ENCODE results near the gene ST6GALNAC2. TPM values are rescaled to one million over a fixed set of nuclear protein-coding genes. Genes with fewer than 3 reads are reported as not detected.

ST6GALNAC2 gene
- total and polyA plus RNA-seq, 2 experiments from 2014 or later = 0.31 TPM; not detected in 1

GRCh38 chr17:76576189-76576588, 9.5 kb downstream of the ST6GALNAC2 start:
- DNase-seq (ENCODE audit: low spot score) (no peak), ATAC-seq (no peak)
- peaks cover 7% of the 10 kb centered on the region for H3K4me1 ChIP-seq (ENCODE audit: insufficient read depth)
- no peaks in the 10 kb centered on the region for H3K79me2 ChIP-seq (replicated peaks; ENCODE audit: insufficient read depth)
- no peaks in the 10 kb centered on the region; the same call in 1 of the 2 replicates for H4K20me1 ChIP-seq (replicated peaks; ENCODE audit: insufficient read depth)
- no peaks in the 10 kb centered on the region for H3K36me3 ChIP-seq (ENCODE audit: insufficient read depth)
- TF ChIP-seq POLR2AphosphoS5 (IDR thresholded peaks at IDR 0.05; ENCODE audit: low read depth) (no peak), EZH2phosphoT487 (IDR thresholded peaks at IDR 0.05; ENCODE audit: unreplicated experiment) (no peak), REST (IDR thresholded peaks at IDR 0.05; ENCODE audit: unreplicated experiment) (no peak), CTCF (conservative IDR thresholded peaks at IDR 0.05; ENCODE audit: low read depth in 2 of 2) (no peak), ZNF462 (CRISPR knock-in tag; IDR thresholded peaks at IDR 0.05) (no peak), NANOG (IDR thresholded peaks at IDR 0.05; ENCODE audit: borderline replicate concordance) (no peak)
- H3K4me3 ChIP-seq = no peak overlapping the region
- no peaks in the 10 kb centered on the region; the same call in 2 of the 3 replicates for H3K9me3 Mint-ChIP-seq
- H2AFZ ChIP-seq = no peak overlapping the region
- H3K27ac Mint-ChIP-seq = no peak overlapping the region
- H3K4me2 ChIP-seq = no peak overlapping the region
- H3K36me3 Mint-ChIP-seq (ENCODE audit: low read depth) = no peaks in the 10 kb centered on the region
- no peak overlapping the region for H3K4me3 Mint-ChIP-seq
- H3K27me3 Mint-ChIP-seq (ENCODE audit: insufficient read depth, low read depth, poor library complexity) = peaks cover 7% of the 10 kb centered on the region
- H3K27ac ChIP-seq (ENCODE audit: low read depth) = no peak overlapping the region
- H3K27me3 ChIP-seq (ENCODE audit: insufficient read depth) = peaks cover 15% of the 10 kb centered on the region; the same call in 1 of the 2 replicates
- H3K9me2 ChIP-seq (ENCODE audit: insufficient read depth) = no peaks in the 10 kb centered on the region
- H3F3A ChIP-seq (replicated peaks; ENCODE audit: low read depth) = no peaks in the 10 kb centered on the region
- peaks cover 6% of the 10 kb centered on the region; the same call in 2 of the 3 replicates for H3K4me1 Mint-ChIP-seq

Data from GM23338 (cell line).